ENCODE results near the gene NKAIN4.

DNA sequence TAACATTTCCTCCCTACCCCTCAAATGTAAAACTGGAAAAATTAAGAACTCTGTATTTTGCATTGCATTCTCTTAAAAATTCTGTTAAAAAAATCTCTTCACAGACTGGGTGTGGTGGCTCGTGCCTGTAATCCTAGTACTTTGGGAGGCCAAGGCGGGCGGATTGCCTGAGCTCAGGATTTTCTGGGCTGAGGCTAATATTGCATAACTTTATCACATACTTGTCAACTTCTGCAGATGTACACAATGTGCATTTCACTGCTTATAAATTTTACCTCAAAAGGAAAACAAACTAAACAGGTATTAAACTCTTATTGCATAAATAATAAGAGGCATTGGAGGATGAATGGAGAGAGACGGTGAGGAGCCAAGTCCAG is 59.5 kb downstream of the NKAIN4 start:
- TF ChIP-seq POLR2AphosphoS5 (IDR thresholded peaks at IDR 0.05; ENCODE audit: low read depth) = no peak
- TF ChIP-seq CTCF (conservative IDR thresholded peaks at IDR 0.05; ENCODE audit: low read depth in 2 of 2) = no peak
- TF ChIP-seq EZH2 (IDR thresholded peaks at IDR 0.05; ENCODE audit: low read depth, unreplicated experiment) = no peak
- TF ChIP-seq EZH2phosphoT487 (IDR thresholded peaks at IDR 0.05; ENCODE audit: unreplicated experiment) = no peak
- TF ChIP-seq JUNB (IDR thresholded peaks at IDR 0.05; ENCODE audit: unreplicated experiment) = no peak
- no peak for TF ChIP-seq NANOG (IDR thresholded peaks at IDR 0.05; ENCODE audit: borderline replicate concordance)
- TF ChIP-seq, protein P1, sequence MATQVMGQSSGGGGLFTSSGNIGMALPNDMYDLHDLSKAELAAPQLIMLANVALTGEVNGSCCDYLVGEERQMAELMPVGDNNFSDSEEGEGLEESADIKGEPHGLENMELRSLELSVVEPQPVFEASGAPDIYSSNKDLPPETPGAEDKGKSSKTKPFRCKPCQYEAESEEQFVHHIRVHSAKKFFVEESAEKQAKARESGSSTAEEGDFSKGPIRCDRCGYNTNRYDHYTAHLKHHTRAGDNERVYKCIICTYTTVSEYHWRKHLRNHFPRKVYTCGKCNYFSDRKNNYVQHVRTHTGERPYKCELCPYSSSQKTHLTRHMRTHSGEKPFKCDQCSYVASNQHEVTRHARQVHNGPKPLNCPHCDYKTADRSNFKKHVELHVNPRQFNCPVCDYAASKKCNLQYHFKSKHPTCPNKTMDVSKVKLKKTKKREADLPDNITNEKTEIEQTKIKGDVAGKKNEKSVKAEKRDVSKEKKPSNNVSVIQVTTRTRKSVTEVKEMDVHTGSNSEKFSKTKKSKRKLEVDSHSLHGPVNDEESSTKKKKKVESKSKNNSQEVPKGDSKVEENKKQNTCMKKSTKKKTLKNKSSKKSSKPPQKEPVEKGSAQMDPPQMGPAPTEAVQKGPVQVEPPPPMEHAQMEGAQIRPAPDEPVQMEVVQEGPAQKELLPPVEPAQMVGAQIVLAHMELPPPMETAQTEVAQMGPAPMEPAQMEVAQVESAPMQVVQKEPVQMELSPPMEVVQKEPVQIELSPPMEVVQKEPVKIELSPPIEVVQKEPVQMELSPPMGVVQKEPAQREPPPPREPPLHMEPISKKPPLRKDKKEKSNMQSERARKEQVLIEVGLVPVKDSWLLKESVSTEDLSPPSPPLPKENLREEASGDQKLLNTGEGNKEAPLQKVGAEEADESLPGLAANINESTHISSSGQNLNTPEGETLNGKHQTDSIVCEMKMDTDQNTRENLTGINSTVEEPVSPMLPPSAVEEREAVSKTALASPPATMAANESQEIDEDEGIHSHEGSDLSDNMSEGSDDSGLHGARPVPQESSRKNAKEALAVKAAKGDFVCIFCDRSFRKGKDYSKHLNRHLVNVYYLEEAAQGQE (IDR thresholded peaks at IDR 0.05; ENCODE audit: unreplicated experiment) = no peak
- TF ChIP-seq, protein P2, sequence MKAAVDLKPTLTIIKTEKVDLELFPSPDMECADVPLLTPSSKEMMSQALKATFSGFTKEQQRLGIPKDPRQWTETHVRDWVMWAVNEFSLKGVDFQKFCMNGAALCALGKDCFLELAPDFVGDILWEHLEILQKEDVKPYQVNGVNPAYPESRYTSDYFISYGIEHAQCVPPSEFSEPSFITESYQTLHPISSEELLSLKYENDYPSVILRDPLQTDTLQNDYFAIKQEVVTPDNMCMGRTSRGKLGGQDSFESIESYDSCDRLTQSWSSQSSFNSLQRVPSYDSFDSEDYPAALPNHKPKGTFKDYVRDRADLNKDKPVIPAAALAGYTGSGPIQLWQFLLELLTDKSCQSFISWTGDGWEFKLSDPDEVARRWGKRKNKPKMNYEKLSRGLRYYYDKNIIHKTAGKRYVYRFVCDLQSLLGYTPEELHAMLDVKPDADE (IDR thresholded peaks at IDR 0.05) = no peak
- TF ChIP-seq ZNF114 (CRISPR knock-in tag; IDR thresholded peaks at IDR 0.05) = no peak
- no peak for TF ChIP-seq CREB1 (CRISPR knock-in tag; IDR thresholded peaks at IDR 0.05; ENCODE audit: low read depth)
- no peak for TF ChIP-seq STAT1 (IDR thresholded peaks at IDR 0.05; ENCODE audit: unreplicated experiment)
- no peak for TF ChIP-seq ZNF331 (CRISPR knock-in tag; IDR thresholded peaks at IDR 0.05; ENCODE audit: low read depth)
